Pons (tissue), 1 donor: Measurements from ENCODE around the gene MRPS27.

ENCODE experiments used
- DNase-seq: peaks from one replicate; pipeline ENCODE4 v3.0.0-alpha.2; 2016; ENCODE audit warnings: low spot score

MRPS27 gene

DNA sequence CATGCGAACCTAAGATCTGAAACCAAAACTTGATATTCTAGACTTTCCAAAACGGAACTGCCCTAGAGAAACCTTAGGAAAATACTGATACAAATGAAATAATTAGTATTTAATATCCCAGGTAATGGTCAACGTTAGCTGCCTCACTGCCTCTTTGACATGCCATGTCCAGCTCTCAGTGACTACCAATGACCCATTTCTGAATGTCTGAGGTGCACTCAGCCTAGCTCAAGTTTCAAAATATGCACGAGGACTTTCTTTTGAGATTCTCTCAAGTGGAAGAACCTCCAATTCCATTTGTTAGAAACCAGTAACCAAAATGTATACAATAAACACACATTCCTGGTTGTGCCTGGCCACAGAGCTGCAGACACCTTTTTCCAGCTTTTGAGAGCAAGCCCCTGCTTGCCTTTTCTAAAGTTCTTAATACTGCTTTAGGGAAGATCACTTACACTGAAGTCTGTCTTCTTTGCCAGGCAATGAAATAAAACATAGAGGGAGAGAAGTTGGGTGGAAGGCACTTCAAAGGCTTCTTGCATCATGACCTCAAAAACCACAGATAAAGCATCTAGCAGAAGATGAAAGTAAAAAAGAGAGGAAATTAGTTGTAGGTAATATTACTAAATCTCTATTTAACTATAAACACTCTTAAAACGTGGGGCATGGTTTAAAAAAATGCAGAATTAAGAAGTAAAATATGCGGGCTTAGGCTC lies 87.9 kb downstream of the MRPS27 start:
- DNase-seq: no peak

DNA sequence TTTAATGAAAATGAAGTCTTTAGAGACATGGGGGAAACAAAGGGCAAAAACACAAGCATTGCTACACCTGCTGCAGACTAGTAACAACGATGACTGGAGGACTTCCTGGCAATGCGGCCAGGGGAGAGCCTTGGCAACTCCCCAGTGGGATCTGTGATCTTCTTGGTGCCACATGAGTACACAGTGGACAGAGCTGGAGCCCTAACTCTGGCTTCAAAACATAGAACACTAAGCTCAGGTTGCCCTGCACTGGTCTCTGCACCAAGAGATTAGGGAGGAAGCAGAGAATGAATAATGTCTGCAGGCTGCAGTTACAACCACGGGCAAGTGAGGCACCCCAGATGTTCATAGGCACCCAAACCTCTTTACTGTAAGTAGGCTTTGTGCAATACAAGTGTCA lies 91.1 kb downstream of the MRPS27 start:
- DNase-seq: no peak

DNA sequence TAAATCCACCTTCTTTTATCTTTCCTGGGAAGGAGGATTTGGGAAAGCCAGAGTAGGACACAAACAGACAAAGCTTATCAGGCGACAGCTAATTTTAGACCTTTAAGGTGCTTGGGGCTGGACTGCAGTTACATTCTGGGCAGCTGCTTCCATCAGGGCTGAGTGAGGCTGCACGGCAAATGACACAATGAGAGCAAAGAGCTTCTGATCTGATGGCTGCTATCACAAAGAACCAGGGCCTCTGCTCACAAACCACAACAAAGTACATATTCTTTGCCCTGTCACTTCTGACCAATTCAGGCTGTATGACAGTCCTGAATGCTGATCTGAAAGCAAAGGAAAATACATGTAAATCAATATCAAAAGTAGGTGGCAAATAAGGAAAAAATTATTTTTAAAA lies 93.1 kb downstream of the MRPS27 start:
- DNase-seq: peak; percentile 86

DNA sequence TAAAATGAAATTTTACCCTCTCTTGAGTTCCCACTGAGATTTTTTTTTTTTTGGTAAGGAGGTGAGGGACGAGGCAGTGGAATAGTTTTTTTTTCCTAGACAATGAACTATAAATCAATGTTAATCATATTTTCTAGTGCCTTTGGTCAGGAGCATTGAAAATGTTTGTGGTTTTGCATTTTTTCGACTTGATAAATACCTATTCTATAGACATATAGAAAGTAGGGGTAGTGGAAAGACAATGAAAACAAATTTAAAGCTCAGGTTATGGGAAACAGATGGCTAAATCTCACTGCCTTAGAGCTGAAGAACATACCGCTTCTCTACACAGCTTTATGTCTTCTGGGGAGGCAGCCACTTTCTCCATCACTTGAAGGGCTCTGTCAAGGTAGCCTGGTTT lies 94.3 kb downstream of the MRPS27 start:
- no peak for DNase-seq

DNA sequence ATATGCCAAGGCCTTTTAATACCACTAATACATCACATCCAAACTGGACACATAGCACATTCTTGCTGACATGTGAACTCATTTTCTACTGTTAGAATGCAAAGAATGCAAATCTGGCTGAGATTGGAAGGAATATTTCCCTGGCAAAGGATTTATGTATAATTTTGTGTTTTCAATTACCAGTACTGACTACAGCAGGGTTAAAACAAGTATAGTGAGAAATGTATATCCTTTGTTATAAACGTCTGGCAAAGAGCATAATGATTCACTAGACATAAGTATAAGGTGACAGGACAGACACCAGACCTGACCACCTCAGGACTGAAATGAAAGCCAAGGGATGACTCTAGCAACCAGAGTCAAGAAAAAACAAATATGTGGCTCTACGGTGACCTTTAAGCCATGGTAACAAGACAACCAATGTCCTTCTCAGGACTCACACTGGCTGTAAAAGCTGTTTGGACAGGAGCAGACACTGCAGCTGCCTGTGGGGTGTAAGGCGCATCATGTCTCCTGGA lies 95.0 kb downstream of the MRPS27 start:
- DNase-seq: no peak

DNA sequence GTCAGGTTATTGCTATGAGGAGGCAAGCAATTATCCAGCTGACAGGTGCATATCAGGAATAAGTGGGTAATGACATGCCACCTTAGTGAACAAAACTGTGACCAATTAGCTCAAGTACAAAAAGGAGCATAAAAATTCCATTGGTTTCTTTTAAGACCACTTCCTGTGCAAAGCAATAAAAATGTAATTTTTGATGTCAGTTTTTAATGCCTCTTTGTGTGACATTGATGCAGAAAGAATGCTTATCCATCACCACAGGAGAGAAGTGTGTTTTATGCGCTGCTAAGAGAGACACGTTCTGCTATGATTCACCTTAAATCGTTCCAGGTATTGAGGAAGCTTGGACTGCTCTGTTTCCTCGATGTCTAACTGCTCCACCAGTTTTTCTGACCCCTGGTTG lies 96.7 kb downstream of the MRPS27 start:
- no peak for DNase-seq

DNA sequence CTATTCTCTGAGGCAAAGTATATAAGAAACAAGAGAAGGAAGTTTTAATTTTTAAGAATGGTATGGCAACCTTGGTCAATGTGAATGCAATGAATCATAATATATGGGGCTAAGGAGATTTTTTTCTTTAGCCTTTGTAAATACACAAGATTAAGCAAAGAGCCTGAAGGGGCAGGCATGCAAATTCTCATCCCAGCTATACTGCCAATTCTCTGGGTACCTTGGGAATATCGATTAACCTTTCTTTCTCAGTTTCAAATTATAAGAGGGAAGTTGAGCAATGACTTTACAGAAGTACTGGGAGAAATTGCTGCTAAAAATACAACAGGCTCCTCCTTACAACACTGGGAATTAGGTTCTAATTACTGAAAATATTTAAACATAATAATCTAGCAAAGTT lies 97.5 kb downstream of the MRPS27 start:
- DNase-seq: no peak

DNA sequence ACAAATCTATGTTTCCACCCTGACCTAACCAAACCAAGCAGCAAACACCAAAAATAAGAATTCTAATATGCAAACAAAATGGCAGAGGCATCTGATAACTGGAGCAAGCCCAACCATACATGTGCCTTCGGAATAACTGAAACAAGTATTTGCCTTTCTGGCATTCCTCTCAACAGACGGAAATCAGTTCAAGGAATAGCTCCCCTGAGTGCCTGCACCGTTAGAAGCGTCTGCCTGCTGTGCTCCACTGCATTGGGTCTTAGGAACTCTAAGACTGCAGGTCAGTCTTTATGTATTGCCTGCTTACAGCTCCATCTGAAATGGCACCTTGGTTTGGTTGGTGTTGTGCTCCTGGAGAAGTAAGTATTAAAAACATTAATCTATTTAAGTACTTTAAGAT lies 98.5 kb downstream of the MRPS27 start:
- no peak for DNase-seq

DNA sequence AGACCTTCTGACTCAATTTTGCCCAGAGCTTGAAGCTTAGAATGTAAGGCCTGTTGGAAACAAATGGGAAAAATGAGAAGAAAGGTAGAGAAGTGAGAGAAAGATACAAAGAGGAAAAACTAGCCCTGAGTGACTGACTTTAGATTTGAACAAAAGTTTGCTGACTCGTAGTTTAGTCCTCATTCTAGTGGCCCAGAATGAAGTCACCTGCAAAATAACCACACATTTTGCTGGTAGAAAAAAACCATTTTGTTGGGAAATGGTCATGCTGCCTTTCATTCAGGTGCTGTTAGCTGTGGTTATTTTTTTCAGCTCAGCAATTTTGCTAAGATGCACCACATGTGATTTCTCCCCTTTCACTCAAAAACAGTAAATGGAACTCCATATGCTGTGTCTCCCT lies 98.9 kb downstream of the MRPS27 start:
- DNase-seq: no peak

DNA sequence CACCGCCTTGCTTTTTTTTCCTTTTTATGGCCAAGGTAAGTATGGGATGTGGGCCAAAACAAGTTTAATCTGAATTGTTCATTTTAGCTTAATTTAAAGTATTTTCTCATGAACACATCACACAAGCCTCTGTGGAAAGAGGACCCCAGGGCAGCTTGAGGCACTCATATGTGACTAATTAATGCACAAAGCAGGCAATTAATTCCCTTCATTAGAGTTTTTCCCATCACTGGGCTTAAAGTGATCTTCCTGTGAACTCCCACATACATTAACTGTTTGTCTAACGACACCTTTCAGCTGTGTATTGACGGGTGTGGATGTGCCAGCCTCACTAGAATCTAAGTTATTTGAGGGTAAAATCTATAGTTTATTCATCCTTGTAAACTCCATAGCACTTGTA lies 103.3 kb downstream of the MRPS27 start:
- DNase-seq: no peak

DNA sequence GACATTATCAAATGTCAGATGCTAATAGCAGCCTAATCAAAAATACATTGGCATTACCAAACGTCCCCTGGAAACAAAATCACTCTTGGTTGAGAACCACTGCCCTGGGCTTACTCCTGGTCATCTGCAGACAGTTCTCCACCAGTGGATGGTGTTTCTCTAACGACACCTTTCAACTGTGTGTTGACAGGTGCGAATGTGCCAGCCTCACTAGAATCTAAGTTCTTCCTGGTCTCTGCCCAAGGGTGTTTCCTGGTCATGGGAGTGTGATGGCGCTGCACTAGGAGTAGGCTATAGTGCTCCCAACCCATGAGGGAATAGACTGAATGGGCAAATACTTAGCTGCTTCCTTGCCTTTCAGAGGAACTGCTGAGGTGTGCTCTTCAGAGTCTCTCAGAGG lies 105.9 kb downstream of the MRPS27 start:
- DNase-seq: no peak

DNA sequence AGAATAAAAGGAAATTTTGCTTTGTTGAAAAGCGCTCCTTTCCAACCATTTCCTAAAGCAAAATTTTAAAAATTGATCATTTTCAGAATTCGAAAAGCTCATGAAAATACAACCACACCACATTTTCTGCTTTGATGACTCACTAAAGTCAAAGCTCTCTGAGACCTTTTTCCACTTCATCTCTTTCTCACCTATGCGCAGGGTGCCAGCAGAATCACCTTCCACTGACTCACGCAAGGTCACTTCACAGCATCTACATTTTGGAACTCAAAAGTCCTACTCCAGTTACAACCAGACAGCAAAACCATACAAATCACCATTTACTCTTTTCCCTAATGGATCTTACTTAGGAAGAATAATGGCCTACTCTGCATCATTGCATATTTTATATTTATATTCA lies 106.6 kb downstream of the MRPS27 start:
- no peak for DNase-seq

DNA sequence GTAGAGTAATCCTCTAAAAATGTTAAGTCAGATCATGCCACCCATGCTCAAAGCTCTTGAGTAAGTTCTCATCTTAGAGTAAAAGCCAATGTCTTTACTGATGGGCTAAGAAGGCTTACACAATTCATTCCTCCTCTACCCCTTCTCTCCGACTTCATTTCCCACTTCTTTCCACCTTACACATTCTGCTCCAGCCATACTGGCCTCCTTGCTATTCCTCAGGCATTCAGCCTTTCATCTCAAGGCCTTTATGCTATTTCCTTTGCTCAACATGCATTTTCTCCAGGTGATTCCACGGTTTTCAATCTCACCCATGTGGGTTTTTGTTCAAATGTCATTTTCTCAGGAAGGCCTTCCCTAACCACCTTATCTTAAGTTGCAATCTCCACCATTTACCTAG lies 107.9 kb downstream of the MRPS27 start:
- no peak for DNase-seq

DNA sequence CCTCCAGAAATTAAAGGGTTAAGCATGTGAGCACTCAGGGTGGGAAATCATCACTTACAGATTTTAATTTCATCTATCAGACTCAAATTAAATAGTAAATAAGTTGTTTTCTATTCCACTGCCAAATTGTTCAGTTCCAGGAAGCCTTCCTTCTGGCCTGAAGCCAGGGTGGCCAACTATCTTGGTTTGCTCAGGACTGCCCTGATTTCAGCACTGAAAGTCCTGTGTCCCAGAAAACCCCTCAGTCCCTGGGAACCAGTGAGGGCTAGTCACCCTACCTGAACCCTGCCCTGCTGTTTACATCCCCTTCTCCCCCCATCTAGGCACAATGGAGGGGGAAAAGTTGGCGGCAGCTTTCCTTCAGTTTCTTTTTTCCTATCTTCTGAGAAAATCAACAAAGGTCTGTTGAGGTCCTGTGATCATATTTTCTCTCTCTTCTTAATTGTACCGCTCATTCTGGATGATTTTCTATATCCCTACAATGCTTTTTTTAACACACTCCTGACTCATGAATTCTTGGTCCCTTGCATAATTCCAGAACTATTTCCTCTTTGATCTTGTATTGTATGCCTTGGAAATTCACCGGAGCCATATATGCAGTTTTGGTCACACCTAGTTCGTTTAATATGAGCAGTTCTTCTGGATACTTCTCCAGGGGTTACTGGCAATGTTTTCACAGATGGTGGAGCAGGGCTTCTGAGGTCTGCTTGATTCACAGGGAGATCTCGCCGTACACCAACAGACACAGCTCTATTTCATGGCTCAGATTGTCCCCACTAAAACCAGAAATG lies 109.0 kb downstream of the MRPS27 start:
- DNase-seq: peak; percentile 34

DNA sequence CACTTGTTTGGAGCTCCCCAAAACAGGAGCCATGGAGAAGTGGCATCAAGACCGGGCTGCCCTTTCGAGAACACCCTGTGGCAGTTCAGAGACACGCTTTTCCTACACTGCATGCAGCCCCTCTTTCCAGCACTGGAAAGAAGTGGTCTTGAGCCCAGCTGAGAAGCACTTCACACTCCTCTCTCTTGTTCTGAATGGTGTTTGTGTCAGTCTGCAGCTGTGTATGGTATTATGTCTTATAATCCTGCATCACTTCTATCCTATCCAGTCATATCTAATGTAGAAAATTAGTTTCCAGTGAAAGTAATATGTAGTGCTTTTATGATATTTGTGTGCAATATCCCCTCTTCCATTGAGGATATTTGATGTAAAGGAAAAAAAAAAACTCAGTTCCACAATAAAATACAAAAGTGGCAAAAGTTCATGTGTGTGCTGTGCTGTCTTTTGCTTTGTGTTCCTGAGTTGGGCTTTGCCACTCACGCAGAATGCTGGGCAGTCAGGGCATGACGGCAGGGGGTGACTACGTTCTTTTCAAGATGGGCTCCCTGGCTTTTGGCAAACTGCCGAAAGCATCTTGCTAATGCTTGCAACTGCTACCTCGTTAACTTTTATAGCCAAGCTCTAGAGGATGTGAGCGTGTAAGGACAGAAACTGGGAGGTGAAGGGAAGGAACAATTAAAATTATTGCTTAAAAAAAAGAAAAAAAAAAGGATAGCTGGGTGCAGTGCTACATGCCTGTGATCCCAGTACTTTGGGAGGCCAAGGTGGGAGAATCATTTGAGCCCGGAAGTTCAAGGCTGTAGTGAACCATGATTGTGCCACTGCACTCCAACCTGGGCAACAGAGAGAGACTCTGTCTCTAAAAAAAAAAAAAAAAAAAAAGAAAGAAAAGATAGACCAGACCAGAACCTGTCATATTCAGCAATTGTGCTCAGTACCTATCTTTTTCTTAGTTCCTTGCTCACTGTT lies 110.6 kb downstream of the MRPS27 start:
- DNase-seq: peak; percentile 63

DNA sequence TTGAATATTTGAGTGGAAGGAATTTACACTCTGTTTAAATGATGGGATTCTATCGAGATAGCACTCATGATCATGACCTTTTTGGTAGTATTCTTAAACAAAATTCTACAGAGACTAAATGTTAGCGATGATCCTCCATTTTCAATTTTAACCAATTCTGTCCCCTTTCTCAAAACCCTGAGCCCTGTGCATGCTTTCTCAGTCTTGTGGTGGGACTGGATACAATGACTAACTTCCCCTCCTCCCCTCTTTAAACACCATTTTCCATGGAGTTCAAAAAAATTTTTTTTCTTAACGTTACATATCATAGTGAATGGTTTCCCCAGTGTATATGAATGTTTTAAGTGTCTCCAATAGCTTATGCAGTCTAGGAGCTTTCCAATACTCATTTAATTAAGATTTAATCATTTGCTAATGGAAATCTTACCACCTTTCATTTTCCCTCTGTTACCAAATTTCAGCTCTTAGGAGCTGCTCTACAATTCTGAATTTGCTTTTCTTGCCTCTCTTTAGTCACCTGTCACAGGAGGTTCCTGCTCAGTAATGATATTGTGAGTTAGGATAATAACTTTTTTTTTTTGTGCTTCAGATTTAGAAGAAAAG lies 111.6 kb downstream of the MRPS27 start:
- no peak for DNase-seq

DNA sequence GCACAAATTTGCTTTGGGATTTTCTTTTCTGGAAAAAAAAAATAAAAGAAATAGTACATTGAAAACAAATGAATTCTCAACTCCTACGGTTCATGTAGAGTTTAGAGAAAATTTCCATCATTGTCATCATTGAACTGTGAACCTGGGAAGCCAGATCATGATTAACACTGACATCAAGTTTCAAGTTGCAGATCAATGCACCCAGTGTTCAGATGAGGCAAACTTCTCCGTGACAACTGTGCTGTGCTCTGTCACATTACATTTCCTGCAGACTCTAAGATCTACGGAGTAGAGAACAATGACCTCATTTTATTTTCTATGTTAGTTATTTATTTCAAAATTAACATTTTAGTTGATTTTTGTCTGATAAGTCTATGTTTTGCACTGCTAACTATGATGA lies 113.0 kb downstream of the MRPS27 start:
- DNase-seq: peak; percentile 27

DNA sequence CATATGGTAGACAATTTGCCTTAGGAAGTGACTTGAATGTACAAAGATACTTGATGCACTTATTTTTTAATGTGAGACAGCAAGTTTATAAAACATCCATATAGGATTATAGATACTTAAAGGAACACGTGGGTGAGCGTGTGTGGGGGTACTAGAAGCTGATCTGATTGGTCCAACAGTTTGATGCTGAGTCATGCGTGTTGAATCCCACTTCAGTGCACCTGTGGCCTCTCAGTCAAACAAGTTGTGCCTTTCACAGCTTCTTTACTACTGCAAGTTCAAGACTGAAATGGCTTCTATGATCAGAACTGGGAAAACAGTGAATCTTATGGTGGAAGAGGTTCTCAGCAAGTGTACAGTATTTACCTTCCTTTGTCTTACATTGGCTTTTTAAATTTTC lies 113.9 kb downstream of the MRPS27 start:
- no peak for DNase-seq

DNA sequence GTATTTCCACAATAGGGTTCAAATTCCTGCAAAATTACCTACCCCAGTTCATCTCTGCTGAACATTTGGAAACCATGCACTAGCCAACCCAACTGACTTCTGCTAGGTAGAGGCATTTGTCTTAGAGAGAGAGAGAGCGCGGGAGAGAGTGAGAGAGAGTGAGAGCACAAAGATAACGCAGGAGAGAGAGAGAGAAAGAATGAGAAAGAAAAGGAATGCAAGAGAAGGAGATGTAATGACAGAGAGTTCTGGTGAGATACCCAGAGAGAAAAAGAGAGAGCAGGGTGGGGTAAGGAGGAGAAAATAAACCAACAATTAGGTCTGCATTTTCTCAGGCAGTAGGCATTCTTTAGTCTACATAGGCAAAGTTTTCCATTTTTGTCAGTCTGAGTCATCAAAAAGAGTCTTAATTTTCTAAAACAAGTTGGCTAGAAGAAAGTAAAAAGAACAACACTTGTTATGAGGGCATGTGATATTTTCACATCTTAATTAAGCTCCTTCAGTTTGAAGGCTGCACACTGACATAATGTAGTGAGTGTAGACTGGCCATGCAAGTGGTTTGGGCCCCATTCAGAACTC lies 114.5 kb downstream of the MRPS27 start:
- no peak for DNase-seq

DNA sequence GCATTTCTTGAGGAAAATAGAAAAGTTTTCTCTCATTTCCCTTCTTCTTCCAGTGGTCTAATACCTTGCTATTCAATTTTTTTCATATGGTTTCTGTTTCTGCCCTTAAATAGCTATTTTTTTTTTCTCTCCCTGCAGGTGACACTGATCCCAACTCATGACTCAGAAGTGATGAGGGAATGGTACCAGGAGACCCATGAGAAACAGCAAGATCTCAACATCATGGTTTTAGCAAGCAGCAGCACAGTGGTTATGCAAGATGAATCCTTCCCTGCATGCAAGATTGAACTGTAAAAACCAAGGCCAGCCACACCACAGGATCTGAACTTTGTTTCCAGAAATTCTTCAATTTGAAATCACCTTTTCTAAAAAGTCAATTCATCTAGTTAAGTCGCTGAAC lies 115.1 kb downstream of the MRPS27 start:
- DNase-seq: no peak

DNA sequence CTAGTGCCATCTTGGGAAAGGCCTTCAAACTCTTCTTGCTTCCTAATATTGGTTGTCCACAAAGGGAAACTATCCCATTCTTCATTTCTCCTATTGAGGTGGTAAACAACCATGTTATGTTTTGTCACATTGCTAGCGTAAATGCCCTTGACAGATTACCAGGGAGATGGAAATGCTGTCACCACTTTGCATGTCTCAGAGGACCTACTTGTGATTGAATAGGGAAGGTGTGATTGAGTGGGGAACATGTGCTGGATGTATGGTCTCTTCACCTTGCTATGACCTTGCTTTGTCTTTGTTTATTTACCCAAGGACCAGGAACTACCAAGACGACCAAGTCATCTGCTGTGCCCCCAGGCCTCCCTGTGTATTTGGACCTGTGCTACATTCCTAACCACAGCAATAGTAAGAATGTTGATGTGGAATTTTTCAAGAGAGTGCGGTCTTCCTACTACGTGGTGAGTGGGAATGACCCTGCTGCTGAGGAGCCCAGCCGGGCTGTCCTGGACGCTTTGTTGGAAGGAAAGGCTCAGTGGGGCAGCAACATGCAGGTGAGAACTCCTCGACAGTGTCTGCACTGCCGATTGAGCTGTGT lies 116.7 kb downstream of the MRPS27 start:
- no peak for DNase-seq
